ENCODE measurements around the gene OR10K1. TPM values are rescaled to one million over a fixed set of nuclear protein-coding genes. Genes with fewer than 3 reads are reported as not detected.
"Not testable (repeated sequence)": the region's sequence is repeated elsewhere in the genome, so short reads cannot be mapped to it uniquely, and the experiment has no call there.

The OR10K1 gene
- total RNA-seq, 4 donors from 2014 or later = not detected

GRCh38 chr1:158426137-158426536 lies 35.5 kb upstream of the OR10K1 start, which contains the start of gene OR10K2:
Gene OR10K2, minus strand, starts transcription at chr1:158426237. Its CDS starts 5,371 bp downstream, at chr1:158420866.
- WGBS, 2 donors = 83 to 88% methylated on average over 1 of the region's 1 CpG

DNA sequence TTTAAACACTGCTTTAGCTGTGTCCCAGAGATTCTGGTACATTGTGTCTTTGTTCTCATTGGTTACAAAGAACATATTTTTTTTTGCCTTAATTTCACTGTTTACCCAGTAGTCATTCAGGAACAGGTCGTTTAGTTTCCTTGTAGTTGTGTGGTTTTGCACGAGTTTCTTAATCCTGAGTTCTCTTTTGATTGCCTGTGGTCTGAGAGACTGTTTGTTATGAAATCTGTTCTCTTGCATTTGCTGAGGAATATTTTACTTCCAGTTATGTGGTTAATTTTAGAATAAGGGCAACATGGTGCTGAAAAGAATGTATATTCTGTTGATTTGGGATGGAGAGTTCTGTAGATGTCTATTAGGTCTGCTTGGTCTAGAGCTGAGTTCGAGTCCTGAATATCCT lies 31.5 kb upstream of the OR10K1 start:
- 57 to 60% methylated on average over 3 of the region's 3 CpGs for WGBS, 2 donors
- H3K4me3 ChIP-seq (ENCODE audit: low read depth, poor library complexity, severe bottlenecking); intact Hi-C loops (cut with DNase I; ENCODE audit: low total_unique reads); DNase-seq (ENCODE audit: low spot score in 2 of 2): not testable (repeated sequence)

More at GRCh38 chr1:158426137-158426536, 35.5 kb upstream of the OR10K1 start, which contains the start of gene OR10K2:
- intact Hi-C loops (cut with DNase I; ENCODE audit: low total_unique reads) = no loop called here
- no peak for DNase-seq (ENCODE audit: low spot score in 2 of 2)
- no peak within 1 kb of the TSS for H3K4me3 ChIP-seq (ENCODE audit: low read depth, poor library complexity, severe bottlenecking)
- TF ChIP-seq POLR2A (IDR thresholded peaks at IDR 0.05) = no peak
- TF ChIP-seq, protein P1, sequence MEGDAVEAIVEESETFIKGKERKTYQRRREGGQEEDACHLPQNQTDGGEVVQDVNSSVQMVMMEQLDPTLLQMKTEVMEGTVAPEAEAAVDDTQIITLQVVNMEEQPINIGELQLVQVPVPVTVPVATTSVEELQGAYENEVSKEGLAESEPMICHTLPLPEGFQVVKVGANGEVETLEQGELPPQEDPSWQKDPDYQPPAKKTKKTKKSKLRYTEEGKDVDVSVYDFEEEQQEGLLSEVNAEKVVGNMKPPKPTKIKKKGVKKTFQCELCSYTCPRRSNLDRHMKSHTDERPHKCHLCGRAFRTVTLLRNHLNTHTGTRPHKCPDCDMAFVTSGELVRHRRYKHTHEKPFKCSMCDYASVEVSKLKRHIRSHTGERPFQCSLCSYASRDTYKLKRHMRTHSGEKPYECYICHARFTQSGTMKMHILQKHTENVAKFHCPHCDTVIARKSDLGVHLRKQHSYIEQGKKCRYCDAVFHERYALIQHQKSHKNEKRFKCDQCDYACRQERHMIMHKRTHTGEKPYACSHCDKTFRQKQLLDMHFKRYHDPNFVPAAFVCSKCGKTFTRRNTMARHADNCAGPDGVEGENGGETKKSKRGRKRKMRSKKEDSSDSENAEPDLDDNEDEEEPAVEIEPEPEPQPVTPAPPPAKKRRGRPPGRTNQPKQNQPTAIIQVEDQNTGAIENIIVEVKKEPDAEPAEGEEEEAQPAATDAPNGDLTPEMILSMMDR (IDR thresholded peaks at IDR 0.05) = no peak

- TF ChIP-seq POLR2A (IDR thresholded peaks at IDR 0.05) = no peak
- TF ChIP-seq, protein P1 (IDR thresholded peaks at IDR 0.05) = no peak
- DNase-seq (ENCODE audit: low spot score in 2 of 2) = no peak
- 38 to 44% methylated on average over 3 of the region's 3 CpGs for WGBS, 2 donors
- H3K4me3 ChIP-seq (ENCODE audit: low read depth, poor library complexity, severe bottlenecking) = no peak overlapping the region
- intact Hi-C loops (cut with DNase I; ENCODE audit: low total_unique reads) = no loop called here
Observed at GRCh38 chr1:158434741-158435140, 26.9 kb upstream of the OR10K1 start.

- no peak overlapping the region for H3K4me3 ChIP-seq (ENCODE audit: low read depth, poor library complexity, severe bottlenecking)
- TF ChIP-seq, protein P1 (IDR thresholded peaks at IDR 0.05) = no peak
- no peak for TF ChIP-seq POLR2A (IDR thresholded peaks at IDR 0.05)
- no peak for DNase-seq (ENCODE audit: low spot score in 2 of 2)
- 83 to 89% methylated on average over 4 of the region's 4 CpGs for WGBS, 2 donors
- intact Hi-C loops (cut with DNase I; ENCODE audit: low total_unique reads) = no loop called here
Observed at GRCh38 chr1:158445376-158445775, 16.3 kb upstream of the OR10K1 start.

- TF ChIP-seq, protein P1 (IDR thresholded peaks at IDR 0.05) = no peak
- TF ChIP-seq POLR2A (IDR thresholded peaks at IDR 0.05) = no peak
- no peak for DNase-seq (ENCODE audit: low spot score in 2 of 2)
- no peak overlapping the region for H3K4me3 ChIP-seq (ENCODE audit: low read depth, poor library complexity, severe bottlenecking)
- intact Hi-C loops (cut with DNase I; ENCODE audit: low total_unique reads) = no loop called here
- 84 to 85% methylated on average over 1 of the region's 1 CpG for WGBS, 2 donors
Observed at GRCh38 chr1:158454537-158454936, 7.1 kb upstream of the OR10K1 start.

DNA sequence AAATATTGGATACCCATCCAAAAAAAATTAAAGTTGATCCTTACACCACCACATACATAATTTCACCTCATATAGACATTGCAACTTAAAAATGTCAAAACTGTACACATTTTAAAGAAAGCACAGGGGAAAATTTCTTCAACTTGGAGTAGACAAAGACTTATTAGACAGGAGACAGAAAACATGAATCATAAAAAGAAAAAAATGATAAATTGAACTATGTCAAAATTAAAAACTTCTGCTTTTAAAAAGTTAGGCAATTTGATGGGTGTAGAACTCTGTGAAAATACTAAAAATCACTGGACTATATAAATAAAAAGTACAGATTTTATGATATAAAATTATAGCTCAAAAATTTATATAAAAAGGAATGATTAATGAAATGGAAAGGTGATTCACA lies 4.4 kb upstream of the OR10K1 start:
- no peak overlapping the region for H3K4me3 ChIP-seq (ENCODE audit: low read depth, poor library complexity, severe bottlenecking)
- DNase-seq (ENCODE audit: low spot score in 2 of 2) = no peak
- no peak for TF ChIP-seq POLR2A (IDR thresholded peaks at IDR 0.05)
- TF ChIP-seq, protein P1 (IDR thresholded peaks at IDR 0.05) = no peak
- intact Hi-C loops (cut with DNase I; ENCODE audit: low total_unique reads) = no loop called here
